Dendritic cell treated with granulocyte-macrophage colony-stimulating factor and Interleukin-4, amounts not matched to agents 40 ng/mL and 50 ng/mL, for 4 days (primary cell): Measurements from ENCODE around the gene CCRL2.

Source experiments
- H3K27ac Mint-ChIP-seq: one replicate; pipeline ENCODE4 v1.8.0; 2022; ENCODE audit warnings: mild to moderate bottlenecking, mixed read lengths
- H3K27me3 Mint-ChIP-seq: one replicate; pipeline ENCODE4 v1.8.0; 2022; ENCODE audit warnings: mild to moderate bottlenecking, mixed read lengths
- H3K36me3 Mint-ChIP-seq: one replicate; pipeline ENCODE4 v1.8.0; 2022; ENCODE audit warnings: low read depth, mixed read lengths
- H3K4me1 Mint-ChIP-seq: one replicate; pipeline ENCODE4 v1.8.0; 2022; ENCODE audit warnings: low read depth, mixed read lengths
- H3K4me3 Mint-ChIP-seq: one replicate; pipeline ENCODE4 v1.8.0; 2022; ENCODE audit warnings: mild to moderate bottlenecking, moderate library complexity, mixed read lengths
- H3K9me3 Mint-ChIP-seq: one replicate; pipeline ENCODE4 v1.8.0; 2022; ENCODE audit warnings: mixed read lengths
- intact Hi-C: fragments of 100-400 bp; cut with micrococcal nuclease; formaldehyde crosslinking; loops from one replicate; pipeline ENCODE4 v1.15.0; 2022

The CCRL2 gene

DNA sequence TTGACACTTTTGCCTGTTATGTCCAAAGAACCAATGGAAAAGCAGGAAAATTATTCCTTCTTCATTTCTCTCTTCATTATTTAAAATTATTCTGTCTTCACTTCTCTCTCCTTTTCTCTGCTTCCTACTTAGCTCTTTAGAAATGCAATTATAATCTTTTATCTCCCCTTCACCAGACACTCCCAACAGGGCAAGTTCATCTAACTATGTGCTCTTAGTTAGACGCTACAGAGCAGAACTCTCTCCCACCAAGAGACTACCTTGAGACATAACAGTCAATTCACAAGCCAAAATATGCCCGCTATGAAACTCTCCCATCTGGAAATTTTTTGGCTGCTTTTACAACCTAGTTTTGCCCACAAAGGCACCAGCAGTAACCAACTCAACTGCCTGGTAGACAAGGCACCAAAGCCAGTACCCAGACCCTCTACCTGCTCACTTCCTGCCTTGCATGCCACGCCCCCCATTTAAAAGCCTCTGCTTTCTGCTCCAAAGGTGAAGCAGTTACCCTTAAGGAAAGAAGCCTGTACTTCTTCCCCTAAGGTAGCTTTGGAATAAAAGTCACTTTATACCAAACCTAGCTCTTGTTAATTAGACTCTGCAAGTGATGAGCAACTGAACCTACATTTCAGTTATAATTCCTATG lies 28.1 kb downstream of the CCRL2 start:
- intact Hi-C loops = no loop called here
- H3K36me3 Mint-ChIP-seq = peaks cover 8% of the 10 kb centered on the region
- peaks cover 22% of the 10 kb centered on the region for H3K9me3 Mint-ChIP-seq
- peaks cover 3% of the 10 kb centered on the region for H3K27me3 Mint-ChIP-seq
- H3K4me3 Mint-ChIP-seq = no peak overlapping the region
- H3K27ac Mint-ChIP-seq = no peak overlapping the region
- peaks cover 5% of the 10 kb centered on the region for H3K4me1 Mint-ChIP-seq

DNA sequence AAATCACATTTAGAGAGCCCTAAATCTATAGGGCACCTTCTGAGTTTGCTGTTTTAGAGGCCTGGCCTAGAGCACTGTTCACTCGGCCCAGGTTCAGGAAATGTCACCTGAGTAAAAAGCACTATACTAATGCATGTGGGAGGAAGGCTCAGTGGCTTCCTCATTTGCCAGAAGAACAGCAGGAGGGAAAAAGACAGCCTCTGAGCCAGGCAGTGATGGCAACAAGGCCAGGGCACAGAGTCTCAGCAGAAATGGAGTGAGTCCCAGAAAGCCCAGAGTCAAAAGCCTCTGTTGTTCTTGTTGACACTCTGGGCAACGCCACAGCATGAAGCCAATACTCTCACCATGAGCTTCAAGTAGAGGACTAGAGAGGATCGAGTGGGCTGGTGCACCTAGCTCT lies 31.8 kb downstream of the CCRL2 start:
- H3K27me3 Mint-ChIP-seq = peaks cover 1% of the 10 kb centered on the region
- no peaks in the 10 kb centered on the region for H3K36me3 Mint-ChIP-seq
- no peak overlapping the region for H3K4me3 Mint-ChIP-seq
- peaks cover 15% of the 10 kb centered on the region for H3K4me1 Mint-ChIP-seq
- H3K27ac Mint-ChIP-seq = no peak overlapping the region
- intact Hi-C loops = no loop called here
- H3K9me3 Mint-ChIP-seq = no peaks in the 10 kb centered on the region

DNA sequence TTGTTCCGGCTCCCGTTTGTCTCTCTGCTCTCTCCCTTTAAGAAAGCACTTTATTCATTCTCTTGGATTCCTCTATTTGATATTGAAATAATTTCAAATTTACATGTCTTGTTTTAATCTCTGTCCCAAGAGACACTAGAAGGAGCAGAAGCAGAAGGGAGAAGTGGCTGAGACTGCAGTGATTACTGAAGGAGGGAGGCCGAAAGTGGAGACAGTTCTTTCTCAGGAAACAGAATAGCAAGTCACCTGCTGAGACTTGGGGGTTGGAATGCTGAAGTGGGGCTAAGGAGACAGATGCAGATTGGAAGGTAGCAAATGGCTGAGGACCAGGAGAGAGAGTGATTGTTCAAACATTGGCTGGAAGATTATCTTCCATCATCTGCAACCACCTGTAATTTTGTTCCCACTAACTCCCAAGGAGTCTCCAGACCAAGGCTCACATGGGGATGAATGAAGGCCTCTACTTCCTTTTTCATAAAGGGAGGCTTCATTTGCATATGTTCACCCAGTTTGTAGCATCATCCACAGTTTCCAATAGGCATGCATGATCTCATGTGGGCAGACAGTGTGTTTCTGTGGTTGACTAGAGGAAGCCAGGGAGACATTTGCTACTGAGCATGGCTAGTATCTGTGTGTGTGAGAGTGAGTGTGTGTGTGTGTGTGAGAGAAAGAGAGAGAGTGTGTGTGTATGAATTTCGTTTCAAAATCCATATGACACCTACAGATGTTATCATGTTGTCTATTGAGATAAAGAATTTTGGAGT lies 33.7 kb downstream of the CCRL2 start:
- H3K27me3 Mint-ChIP-seq = peaks cover 1% of the 10 kb centered on the region
- no peaks in the 10 kb centered on the region for H3K36me3 Mint-ChIP-seq
- no peak overlapping the region for H3K27ac Mint-ChIP-seq
- peaks cover 15% of the 10 kb centered on the region for H3K4me1 Mint-ChIP-seq
- H3K4me3 Mint-ChIP-seq = no peak overlapping the region
- intact Hi-C loops = loop anchor here (10.0 kb wide), 1 partner anchor 56 kb away; no protein-coding TSS in a partner anchor
- H3K9me3 Mint-ChIP-seq = no peaks in the 10 kb centered on the region

DNA sequence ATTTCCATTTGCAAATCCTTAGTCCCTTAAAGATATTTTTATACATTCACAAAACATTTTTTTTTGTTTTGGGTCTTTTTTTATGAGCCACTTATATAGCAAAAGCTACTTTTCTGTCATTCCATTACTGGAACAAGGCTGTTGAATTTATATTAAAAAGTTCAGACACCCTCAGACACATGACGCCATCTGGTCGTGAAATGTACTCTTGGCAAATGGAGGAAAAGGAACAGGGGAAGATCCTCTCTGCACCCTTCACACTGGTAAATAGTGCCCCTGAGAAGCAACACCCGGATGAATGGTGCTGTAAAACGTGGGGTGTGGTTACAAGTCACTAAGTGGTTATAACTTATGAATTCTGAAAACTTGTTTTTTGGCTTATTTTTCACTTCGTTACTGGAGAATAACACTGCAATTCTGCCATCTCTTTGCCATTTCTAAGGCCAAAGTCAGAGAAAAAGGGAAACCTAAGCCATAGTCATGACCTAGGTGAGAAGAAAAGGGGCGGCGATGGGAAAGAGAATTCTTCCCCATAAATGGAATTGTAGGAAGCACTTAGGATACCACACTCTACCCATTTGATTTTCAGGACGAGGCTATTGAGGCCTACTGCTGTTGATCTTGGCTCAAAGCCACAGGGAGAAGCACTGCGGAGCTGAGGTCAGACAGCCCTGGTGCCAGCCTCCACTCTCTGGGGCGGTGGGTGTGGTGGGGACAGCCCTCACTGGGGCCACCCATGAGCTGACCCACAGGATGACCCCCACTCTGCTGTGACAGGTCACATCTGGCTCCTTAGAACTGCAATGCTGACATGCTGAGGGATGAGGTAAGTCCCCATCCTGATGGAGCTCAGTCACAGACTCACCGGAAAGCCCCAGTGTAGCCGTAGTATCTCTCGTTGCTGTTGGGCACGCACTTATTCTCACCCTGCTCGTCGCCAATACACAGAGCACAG lies 35.8 kb downstream of the CCRL2 start:
- Mint-ChIP-seq H3K36me3 (no peaks in the 10 kb centered on the region), H3K4me1 (peaks cover 31% of the 10 kb centered on the region), H3K27me3 (peaks cover 1% of the 10 kb centered on the region), H3K4me3 (no peak overlapping the region), H3K27ac (no peak overlapping the region), H3K9me3 (no peaks in the 10 kb centered on the region)
- intact Hi-C loops = loop anchor here (10.0 kb wide), 1 partner anchor 58 kb away; no protein-coding TSS in a partner anchor

DNA sequence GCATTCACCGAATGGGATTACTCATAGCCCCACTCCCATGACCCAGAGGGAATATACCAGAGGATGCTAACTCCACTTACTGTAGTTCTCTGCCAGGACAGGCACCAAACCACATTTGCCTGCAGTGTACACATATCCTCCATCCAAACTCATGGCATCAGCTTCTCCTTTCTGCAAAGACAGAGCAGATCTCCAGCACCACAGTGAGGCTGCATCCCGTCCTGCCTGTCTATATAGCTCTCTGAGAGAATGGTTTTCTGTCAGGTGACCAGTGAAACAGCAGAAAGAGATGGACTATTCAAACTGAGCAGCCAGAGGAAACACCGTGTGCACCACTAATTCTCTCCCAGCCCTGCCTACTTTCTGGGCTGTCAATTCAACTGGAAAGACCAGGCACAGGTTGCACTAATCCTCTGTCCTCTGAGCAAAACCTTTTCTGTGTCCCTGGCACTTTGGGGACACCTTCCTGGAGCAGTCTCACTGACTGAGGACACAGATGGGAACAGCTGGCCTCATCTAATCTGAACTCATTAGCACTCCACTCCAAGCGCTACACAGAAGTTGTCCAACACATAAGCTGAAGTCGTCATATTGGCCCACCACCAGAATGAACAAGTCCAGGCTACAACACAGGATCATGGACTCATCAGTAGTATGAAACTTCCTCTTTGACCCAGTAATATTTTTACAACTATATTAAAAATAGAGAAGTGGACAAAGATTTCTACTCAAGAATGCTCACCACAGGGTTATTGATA lies 40.3 kb downstream of the CCRL2 start:
- no peak overlapping the region for H3K27ac Mint-ChIP-seq
- H3K4me3 Mint-ChIP-seq = no peak overlapping the region
- intact Hi-C loops = loop anchor here (10.0 kb wide), 1 partner anchor 63 kb away; no protein-coding TSS in a partner anchor
- peaks cover 24% of the 10 kb centered on the region for H3K4me1 Mint-ChIP-seq
- H3K27me3 Mint-ChIP-seq = peaks cover 8% of the 10 kb centered on the region
- H3K36me3 Mint-ChIP-seq = no peaks in the 10 kb centered on the region
- H3K9me3 Mint-ChIP-seq = no peaks in the 10 kb centered on the region

DNA sequence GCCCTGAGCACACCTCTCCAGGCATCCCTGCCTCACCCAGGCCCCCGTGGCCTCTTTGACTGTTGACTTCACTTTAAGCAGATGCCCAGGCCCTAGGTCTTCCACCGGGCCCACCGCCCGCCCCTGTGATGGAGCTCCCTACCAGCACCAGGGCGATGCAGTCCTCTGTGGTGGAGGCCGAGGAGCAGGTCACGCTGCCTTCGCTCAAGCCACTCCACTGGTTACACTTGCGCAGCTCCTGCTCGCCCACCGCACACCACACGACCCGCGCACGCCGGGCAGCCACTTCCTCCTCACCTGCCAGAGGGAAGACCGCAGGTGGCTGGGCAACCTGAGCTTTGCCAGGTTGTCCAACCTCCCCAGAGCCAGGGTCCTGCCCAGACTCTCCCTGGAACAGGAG lies 41.7 kb downstream of the CCRL2 start:
- H3K4me1 Mint-ChIP-seq = peaks cover 24% of the 10 kb centered on the region
- intact Hi-C loops = loop anchor here (10.0 kb wide), 1 partner anchor 64 kb away; no protein-coding TSS in a partner anchor
- peaks cover 14% of the 10 kb centered on the region for H3K27me3 Mint-ChIP-seq
- no peak overlapping the region for H3K4me3 Mint-ChIP-seq
- H3K27ac Mint-ChIP-seq = no peak overlapping the region
- no peaks in the 10 kb centered on the region for H3K36me3 Mint-ChIP-seq
- H3K9me3 Mint-ChIP-seq = no peaks in the 10 kb centered on the region

DNA sequence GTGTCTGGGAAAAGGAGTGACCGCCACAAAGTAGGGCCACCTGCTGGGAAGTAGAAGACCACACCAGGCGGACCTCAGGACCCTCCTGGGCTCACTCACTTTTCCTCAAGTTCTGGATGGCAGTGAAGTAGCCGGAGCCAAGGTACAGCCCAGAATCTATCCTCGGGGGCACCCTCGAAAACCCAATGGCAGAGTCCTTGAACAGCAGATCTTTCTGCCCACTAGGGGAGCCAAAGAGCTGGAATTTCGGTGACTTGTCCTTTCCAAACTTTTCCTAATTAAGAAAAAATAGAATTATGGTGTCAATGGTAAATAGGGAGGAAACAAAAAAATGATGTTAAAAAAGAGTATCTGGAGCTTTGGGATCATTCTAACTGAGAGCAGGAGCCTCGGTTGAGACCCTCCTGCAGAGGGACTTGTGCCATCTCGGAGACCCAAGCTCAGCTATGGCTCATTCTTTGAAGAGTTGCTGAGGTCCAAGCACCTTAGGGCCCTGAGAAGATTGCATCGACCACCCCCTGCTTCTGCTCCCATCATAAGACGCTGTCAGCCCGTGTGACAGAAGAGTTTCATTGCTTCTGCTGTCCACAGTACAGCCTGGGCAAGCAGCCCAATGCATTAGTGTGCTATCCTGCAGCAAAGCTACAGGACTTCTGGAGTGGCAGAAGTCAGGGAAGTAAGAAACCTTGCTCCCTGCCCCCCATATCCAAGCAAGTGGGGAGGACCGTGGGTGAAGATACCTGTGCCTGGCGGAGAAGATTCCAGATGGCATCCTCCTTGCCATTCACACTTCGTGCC lies 42.9 kb downstream of the CCRL2 start:
- no peak overlapping the region for H3K27ac Mint-ChIP-seq
- H3K4me1 Mint-ChIP-seq = peaks cover 24% of the 10 kb centered on the region
- H3K36me3 Mint-ChIP-seq = no peaks in the 10 kb centered on the region
- intact Hi-C loops = loop anchor here (10.0 kb wide), 1 partner anchor 65 kb away; no protein-coding TSS in a partner anchor
- no peaks in the 10 kb centered on the region for H3K9me3 Mint-ChIP-seq
- H3K4me3 Mint-ChIP-seq = no peak overlapping the region
- peaks cover 20% of the 10 kb centered on the region for H3K27me3 Mint-ChIP-seq

DNA sequence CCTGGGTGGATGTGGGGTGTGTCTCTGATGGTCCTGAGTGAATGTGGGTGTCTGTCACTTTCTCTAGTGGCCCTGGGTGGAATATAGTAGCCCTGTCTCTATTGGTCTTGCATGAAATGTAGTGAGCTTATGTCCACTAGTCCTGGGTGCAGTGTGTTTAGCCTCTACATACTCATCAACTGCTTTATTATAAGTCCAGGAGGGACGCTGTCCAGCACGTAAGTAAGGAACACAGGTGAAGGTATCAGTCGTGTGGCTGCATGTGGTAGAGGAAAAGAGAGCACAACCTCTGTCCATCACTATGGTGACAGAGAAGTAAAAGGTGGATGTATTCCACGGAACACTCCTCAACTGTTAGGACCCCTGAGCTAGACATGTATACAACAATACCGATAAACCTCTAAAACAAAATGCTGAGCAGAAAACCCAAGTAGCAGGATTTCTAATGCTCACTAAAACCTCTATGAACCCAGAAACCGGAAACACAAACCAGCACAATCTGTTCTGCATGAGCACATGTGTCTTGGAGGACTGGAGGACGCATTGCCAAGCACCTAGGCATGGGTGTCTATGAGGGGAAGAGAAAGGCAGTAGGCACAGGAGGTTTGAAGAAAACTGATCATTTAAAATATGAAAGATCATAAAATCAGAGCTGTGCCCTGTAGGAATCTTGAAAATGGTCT lies 46.6 kb downstream of the CCRL2 start:
- no peaks in the 10 kb centered on the region for H3K36me3 Mint-ChIP-seq
- no peak overlapping the region for H3K4me3 Mint-ChIP-seq
- H3K27ac Mint-ChIP-seq = no peak overlapping the region
- H3K27me3 Mint-ChIP-seq = peaks cover 20% of the 10 kb centered on the region
- intact Hi-C loops = no loop called here
- H3K4me1 Mint-ChIP-seq = peaks cover 4% of the 10 kb centered on the region
- H3K9me3 Mint-ChIP-seq = no peaks in the 10 kb centered on the region

DNA sequence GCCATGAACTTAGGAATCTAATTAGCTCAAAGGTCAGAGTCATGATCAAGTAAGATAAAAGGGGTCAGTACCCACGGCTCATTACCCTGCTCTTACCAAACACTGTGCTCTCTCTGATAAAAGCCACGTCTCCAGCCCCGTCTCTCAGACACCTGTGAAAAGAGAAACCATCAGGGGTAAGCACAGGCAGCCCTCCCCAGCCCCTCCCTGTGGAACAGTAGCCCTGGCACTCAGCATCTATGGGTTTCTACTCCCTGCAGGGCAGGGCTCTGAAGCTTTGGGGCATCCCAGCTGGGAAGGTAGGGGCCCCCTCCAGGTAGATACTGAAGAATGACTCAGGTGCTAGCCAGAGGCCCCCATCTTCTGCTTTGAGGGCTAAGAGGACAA lies 47.1 kb downstream of the CCRL2 start:
- Mint-ChIP-seq H3K27me3 (peaks cover 18% of the 10 kb centered on the region), H3K4me1 (no peaks in the 10 kb centered on the region), H3K27ac (no peak overlapping the region), H3K9me3 (no peaks in the 10 kb centered on the region), H3K36me3 (no peaks in the 10 kb centered on the region), H3K4me3 (no peak overlapping the region)
- intact Hi-C loops = no loop called here

DNA sequence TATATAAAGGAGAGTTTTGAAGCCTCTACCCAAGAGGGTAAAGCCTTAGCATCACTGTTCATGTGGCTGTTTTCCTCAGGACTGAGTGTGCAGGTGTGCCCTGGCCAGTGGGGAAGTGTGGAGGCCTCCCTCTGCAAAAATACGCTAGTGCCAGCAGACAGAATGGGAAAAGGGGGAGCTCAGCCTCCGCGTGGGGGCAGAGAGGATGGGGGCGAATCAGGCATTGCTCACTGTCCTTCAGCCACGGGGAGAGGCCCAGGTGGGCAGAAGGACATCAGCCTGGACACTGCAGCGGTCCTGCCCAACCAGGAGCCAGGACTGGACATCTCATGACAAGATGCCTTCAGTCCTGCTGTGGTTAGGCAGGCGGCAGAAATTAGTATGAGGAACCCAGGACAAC lies 47.5 kb downstream of the CCRL2 start:
- H3K4me1 Mint-ChIP-seq = no peaks in the 10 kb centered on the region
- H3K4me3 Mint-ChIP-seq = no peak overlapping the region
- no peaks in the 10 kb centered on the region for H3K36me3 Mint-ChIP-seq
- H3K27me3 Mint-ChIP-seq = peaks cover 21% of the 10 kb centered on the region
- no peak overlapping the region for H3K27ac Mint-ChIP-seq
- intact Hi-C loops = no loop called here
- H3K9me3 Mint-ChIP-seq = no peaks in the 10 kb centered on the region

DNA sequence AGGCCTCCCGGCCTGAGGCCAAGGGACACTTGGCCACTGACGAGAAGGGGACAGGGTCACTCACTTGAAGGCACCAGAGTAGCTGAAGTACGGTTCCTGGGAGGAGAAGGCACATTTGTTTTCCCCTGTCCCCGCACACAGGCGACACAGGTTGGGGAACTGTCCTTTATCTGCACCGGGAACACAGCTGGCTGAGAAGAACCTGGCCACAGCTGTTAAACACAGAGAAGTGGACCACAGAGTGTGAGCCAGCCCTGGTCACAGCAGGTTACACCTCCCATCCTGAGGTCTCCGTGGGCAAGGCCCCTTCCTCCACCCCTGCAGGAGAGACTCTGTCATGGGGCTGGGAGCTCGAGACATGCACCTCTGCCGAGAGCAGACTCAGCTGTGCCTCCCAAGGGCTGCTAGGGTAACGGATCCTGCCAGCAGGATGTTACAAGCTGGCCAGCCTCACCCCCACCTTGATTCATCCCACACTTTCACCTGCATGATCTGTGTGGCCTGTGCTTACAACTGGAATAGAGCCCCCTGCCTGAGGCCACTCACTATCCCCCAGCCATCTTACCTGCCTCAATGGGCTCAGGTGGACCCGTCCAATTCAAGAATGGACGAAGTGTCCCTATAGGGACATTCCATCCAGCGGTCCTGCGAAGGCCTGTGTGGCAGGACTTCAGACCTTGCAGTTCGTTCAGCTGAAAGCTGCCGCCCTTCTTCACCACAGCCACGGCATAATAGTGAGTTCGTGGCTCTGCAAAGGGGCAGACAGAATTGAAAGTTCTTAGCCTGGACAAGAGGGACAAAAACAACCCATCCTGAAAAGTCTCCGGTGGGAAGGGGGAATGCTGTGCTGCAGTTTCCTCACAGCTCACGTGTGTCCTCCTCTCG lies 48.4 kb downstream of the CCRL2 start:
- Mint-ChIP-seq H3K36me3 (no peaks in the 10 kb centered on the region), H3K27me3 (peaks cover 28% of the 10 kb centered on the region), H3K9me3 (peaks cover 4% of the 10 kb centered on the region), H3K4me1 (no peaks in the 10 kb centered on the region), H3K4me3 (no peak overlapping the region), H3K27ac (no peak overlapping the region)
- intact Hi-C loops = no loop called here
